Fibroblast of the aortic adventitia (primary cell): ENCODE results near the gene DHCR24. TPM values are rescaled to one million over a fixed set of nuclear protein-coding genes. Genes with fewer than 3 reads are reported as not detected.

ENCODE experiments used
- DNase-seq: peaks from one replicate; pipeline ENCODE4 v3.0.0-alpha.2; 2010; ENCODE audit warnings: low read depth
- H3K4me3 ChIP-seq: 2 replicates; pipeline ENCODE4 v1.5.1; 2011; ENCODE audit warnings: low read depth, mild to moderate bottlenecking, control low read depth, low read length, moderate library complexity
- total RNA-seq: library from RNA; depleted of rRNA; stranded (reverse); fragments of >200 nt; gene quantifications from 2 replicates; pipeline ENCODE4 v1.2.3, GENCODE V29; 2012; ENCODE audit warnings: low replicate concordance
- TF ChIP-seq, protein P1 (sequence below): IDR thresholded peaks from 2 replicates; pipeline ENCODE4 v1.5.1; 2011; ENCODE audit warnings: mild to moderate bottlenecking, low read length, control low read depth, inconsistent platforms; ENCODE audit not compliant: insufficient read depth

Gene DHCR24
- total RNA-seq, 1 donor: 123 TPM

DNA sequence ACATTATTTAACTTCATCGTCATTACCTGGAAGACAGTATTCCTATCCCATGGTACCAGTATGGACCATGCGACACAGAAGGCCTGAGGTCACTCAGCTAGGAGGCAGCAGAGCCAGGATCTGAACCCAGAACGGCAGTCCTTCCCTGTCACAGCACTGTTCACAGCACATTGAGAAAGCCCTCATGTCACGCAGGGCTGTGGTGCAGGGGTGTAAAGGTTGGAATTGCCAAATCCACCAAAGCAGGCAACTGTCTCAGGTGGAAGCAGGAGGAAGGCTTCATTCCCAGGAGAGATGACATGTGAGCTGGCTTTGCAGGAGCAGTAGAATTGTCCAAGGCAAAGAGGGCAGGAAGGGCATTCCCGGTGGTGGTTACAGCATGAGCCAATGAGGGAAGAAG is 75.9 kb downstream of the DHCR24 start:
- TF ChIP-seq, protein P1, sequence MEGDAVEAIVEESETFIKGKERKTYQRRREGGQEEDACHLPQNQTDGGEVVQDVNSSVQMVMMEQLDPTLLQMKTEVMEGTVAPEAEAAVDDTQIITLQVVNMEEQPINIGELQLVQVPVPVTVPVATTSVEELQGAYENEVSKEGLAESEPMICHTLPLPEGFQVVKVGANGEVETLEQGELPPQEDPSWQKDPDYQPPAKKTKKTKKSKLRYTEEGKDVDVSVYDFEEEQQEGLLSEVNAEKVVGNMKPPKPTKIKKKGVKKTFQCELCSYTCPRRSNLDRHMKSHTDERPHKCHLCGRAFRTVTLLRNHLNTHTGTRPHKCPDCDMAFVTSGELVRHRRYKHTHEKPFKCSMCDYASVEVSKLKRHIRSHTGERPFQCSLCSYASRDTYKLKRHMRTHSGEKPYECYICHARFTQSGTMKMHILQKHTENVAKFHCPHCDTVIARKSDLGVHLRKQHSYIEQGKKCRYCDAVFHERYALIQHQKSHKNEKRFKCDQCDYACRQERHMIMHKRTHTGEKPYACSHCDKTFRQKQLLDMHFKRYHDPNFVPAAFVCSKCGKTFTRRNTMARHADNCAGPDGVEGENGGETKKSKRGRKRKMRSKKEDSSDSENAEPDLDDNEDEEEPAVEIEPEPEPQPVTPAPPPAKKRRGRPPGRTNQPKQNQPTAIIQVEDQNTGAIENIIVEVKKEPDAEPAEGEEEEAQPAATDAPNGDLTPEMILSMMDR: no peak
- H3K4me3 ChIP-seq: no peak overlapping the region
- DNase-seq: no peak

DNA sequence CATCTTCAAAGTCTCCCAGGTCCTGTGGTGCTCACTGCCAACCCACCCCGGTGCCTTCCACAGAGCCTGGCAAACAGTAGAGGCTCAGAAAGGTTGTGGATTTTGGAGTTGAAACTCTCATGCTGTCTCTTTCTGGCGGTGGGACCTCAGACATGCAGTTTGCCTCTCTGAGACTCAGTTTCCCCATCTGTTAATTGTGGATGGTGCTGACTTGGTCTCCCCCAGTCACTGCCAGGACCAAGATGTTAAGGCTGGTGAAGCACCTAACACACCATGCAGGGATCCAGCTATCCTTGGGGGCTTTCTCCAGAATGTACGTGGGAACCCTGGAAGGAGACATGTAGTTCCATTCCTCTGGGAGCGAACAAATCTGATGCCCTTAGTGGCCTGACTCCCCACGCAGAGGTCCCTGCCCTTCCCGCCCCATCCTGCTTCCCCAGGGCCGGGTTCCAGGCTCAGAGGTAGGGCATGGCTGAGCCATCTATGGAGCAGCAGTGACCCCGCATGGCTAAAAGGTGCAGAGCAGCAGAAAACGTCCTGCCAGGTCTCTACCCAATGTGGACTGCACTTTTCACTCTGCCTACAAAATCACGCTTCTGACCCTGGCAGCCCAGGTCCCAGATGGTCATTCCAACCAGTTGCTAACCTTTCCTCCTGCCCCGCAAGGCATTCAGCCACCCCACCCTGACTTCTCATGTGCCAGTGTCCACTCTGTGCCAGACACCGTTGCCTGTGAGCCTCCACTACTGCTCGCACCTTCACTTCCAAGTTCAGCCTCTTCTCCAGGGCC is 76.6 kb downstream of the DHCR24 start:
- H3K4me3 ChIP-seq: no peak overlapping the region
- peak; percentile 62 for DNase-seq
- TF ChIP-seq, protein P1: peak; percentile 93

DNA sequence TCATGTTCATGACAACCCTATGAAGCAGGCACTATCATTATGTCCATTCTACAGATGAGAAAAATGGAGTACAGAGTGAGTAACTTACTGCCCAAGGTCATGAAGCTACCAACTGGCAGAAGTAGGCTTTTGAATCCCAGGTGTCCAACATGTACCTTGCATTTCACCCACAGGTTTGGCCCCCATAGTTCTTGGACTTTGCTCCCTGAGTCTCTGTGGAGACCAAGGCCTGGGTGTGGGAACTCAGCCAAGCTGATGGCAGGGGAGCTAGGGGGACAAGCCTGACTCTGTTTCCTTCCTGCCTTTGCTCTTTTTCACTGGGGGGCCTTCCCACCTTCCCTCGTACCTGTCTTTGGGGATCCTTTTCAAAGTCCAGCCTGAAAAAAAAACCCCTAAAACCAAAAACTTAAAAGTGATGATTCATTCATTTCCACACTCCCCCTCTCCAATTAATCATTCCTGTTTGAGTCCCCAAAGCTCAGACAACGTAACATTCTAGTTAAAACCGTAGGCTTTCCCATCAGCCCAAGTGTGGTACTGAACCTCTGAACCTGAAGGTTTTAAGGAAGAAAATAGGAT is 77.4 kb downstream of the DHCR24 start:
- DNase-seq: no peak
- H3K4me3 ChIP-seq: no peak overlapping the region
- TF ChIP-seq, protein P1: no peak

DNA sequence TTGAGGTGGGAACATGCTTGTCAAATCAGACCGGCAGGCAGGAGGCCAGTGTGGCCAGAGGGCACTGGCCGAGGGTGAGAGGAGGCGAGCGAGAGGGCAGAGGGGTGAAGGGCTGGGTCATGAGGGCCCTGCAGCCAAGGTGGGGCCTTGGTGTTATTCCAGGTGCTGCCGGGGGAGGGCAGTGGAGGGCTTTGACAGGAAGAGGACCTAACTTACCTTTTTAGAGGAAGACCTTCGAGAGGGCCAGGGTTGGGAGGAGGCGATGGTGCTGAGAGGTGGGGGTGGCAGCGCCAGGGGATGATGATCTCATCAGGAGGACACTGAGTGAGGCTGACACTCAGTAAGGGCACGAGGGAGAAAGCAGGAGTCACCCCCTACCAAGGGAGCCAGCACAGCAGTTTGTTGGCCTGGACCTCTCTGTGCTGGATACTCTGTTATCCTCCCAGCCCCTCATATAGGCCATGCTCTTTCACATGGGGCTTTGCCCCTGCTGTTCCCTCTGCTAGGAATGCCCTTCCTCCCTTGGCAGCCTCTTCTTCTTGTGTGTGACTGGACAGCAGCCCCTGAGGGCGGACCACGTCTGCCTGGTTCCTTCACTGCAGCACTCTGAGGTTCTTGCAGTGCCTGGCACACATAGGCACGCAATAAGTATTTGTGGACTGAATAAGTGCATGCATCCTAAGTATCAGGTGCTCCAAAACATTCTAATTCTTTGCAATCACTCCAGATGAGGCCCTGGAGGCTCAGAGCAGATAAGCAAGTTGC is 78.4 kb downstream of the DHCR24 start:
- no peak for DNase-seq
- TF ChIP-seq, protein P1: peak; percentile 10
- no peak overlapping the region for H3K4me3 ChIP-seq

DNA sequence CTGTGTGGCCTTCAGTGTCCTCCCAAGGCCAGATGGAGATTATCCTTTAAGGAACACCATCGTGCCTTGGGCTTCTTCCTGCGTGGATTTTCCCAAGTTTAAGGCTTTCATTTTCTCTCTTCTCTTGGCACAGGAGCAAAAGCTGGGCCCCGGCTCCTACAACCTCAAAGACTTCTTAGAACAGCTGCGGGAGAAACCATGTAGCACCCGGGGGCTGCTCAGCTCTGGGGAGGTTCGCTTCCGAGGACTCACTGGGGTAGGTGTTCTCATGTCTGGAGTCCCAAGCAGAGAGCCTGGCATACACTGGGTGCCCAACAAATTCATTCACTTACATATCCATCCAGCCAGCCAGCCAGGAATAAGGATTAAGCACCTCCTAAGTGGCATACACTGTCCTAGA is 79.2 kb downstream of the DHCR24 start:
- DNase-seq: no peak
- TF ChIP-seq, protein P1: no peak
- no peak overlapping the region for H3K4me3 ChIP-seq

DNA sequence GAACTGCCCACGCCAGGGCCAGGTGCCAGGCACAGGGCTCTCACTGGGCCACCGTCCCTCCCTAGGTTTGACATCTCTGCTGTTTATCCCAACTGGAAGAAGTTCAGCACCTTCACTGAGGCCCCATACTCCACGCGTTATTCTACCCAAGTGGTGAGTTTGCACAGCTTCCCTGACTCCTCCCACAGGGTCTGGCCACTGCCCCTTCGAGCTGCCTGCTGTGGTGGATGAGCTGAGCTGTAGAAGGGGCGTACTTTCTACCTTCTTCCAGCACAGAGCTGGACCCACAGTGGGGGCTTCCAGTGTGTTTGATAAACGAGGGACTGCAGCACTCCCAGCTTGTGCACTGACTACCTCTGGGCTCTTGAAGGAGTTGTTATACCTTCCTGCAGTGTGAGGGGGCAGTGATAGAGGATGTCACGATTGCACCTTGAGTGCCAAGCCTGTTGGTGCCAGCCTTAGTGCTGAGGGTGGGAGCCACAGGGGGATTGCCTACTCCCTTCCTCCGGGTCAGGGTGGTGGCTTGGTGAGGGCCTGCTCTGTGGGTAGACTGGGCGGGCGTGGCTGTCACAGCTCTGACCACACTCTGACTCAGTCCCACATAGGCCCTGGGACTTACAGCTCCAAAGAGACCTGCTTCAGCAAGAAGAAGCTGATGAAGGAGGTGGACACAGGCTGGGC is 79.9 kb downstream of the DHCR24 start:
- TF ChIP-seq, protein P1: no peak
- H3K4me3 ChIP-seq: no peak overlapping the region
- peak; percentile 21 for DNase-seq
